Vagina (tissue), 2 donors: ENCODE data around the gene LPIN2. TPM values are rescaled to one million over a fixed set of nuclear protein-coding genes. Genes with fewer than 3 reads are reported as not detected.
"Not testable (repeated sequence)": the region's sequence is repeated elsewhere in the genome, so short reads cannot be mapped to it uniquely, and the experiment has no call there.

Experiments used
- DNase-seq, 2 donors: peaks; one replicate each; pipeline ENCODE4 v3.0.0-alpha.2; 2017; ENCODE audit errors: extremely low spot score in 2 of 2
- H3K27ac ChIP-seq: fragments of 200-600 bp; sonication (generic); one replicate; pipeline ENCODE4 v1.5.1; 2019
- H3K27me3 ChIP-seq: fragments of 200-600 bp; sonication (generic); one replicate; pipeline ENCODE4 v1.5.1; 2019
- H3K36me3 ChIP-seq, 2 donors: fragments of 200-600 bp; sonication (generic); one replicate each; pipeline ENCODE4 v1.5.1; 2017 to 2019
- H3K4me1 ChIP-seq: fragments of 200-600 bp; sonication (generic); one replicate; pipeline ENCODE4 v1.5.1; 2019
- H3K4me3 ChIP-seq, 2 donors: fragments of 200-600 bp; sonication (generic); 1 replicate in 1 of 2; 2 replicates in 1 of 2; pipeline ENCODE4 v1.5.1; 2016 to 2019
- H3K9me3 ChIP-seq: fragments of 200-600 bp; sonication (generic); one replicate; pipeline ENCODE4 v1.5.1; 2019
- CTCF ChIP-seq, 3 experiments: fragments of 450-650 bp in 2 of 3; fragments of 200-600 bp in 1 of 3; sonication (generic) in 1 of 3; IDR thresholded peaks; one replicate each; pipeline ENCODE4 v1.5.1; 2017 to 2019; ENCODE audit warnings: antibody characterized with exemption in 3 of 3, mild to moderate bottlenecking in 2 of 3, moderate library complexity in 2 of 3
- POLR2A ChIP-seq, 2 donors: fragments of 450-650 bp; IDR thresholded peaks; one replicate each; pipeline ENCODE4 v1.6.1; 2017; ENCODE audit warnings: antibody characterized with exemption in 2 of 2, mild to moderate bottlenecking in 2 of 2, moderate library complexity in 2 of 2
- POLR2AphosphoS5 ChIP-seq, 2 donors: sonication (generic); formaldehyde crosslinking; IDR thresholded peaks; one replicate each; pipeline ENCODE4 v1.9.0; 2017; ENCODE audit warnings: antibody characterized with exemption in 2 of 2, mild to moderate bottlenecking in 2 of 2, low read depth in 1 of 2; ENCODE audit not compliant: insufficient read depth in 1 of 2
- intact Hi-C: fragments of 100-400 bp; cut with DNase I; formaldehyde crosslinking; loops from one replicate; pipeline ENCODE4 v1.15.1; 2023
- total RNA-seq: library from RNA; depleted of rRNA; stranded (reverse); fragments of >200 nt; gene quantifications from one replicate; pipeline ENCODE4 v1.2.3, GENCODE V29; 2016

LPIN2 gene
- total RNA-seq, 1 donor from 2014 or later = 19.4 TPM

GRCh38 chr18:3054780-3055179 is 41.8 kb upstream of the LPIN2 start:
- Histone ChIP-seq H3K27me3 (no peaks in the 10 kb centered on the region), H3K4me3 (no peak overlapping the region), H3K4me1 (no peaks in the 10 kb centered on the region), H3K9me3 (no peaks in the 10 kb centered on the region), H3K36me3 (no peaks in the 10 kb centered on the region), H3K27ac (no peak overlapping the region)
- TF ChIP-seq POLR2AphosphoS5 (IDR thresholded peaks at IDR 0.05; ENCODE audit: insufficient read depth in 1 of 2, low read depth in 1 of 2) = no peak
- TF ChIP-seq CTCF (IDR thresholded peaks at IDR 0.05) = no peak
- no peak for TF ChIP-seq POLR2A (IDR thresholded peaks at IDR 0.05)
- no peak for DNase-seq
- intact Hi-C loops = no loop called here

DNA sequence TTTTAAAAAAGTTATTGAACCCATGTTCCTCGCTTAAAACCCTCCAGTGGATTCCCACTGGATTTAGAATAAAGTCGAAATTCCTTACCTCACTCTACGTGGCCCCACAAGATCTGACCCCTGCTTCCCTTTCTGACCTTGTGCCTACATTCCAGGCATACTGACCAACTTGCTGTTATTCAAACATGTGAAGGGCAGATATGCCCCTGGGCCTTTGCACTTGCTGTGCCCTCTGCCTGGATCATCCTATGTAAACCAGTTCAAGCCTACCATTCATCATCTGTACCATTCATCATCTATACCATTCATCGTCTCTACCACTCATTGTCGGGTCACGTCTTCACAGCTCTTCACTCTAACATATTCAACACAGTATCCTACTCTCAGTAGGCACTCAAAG is 41.3 kb upstream of the LPIN2 start:
- TF ChIP-seq POLR2A (IDR thresholded peaks at IDR 0.05) (no peak), POLR2AphosphoS5 (IDR thresholded peaks at IDR 0.05; ENCODE audit: insufficient read depth in 1 of 2, low read depth in 1 of 2) (no peak), CTCF (IDR thresholded peaks at IDR 0.05) (no peak)
- intact Hi-C loops = no loop called here
- Histone ChIP-seq H3K36me3 (no peaks in the 10 kb centered on the region), H3K4me3 (no peak overlapping the region), H3K27ac (no peak overlapping the region), H3K9me3 (no peaks in the 10 kb centered on the region), H3K4me1 (no peaks in the 10 kb centered on the region), H3K27me3 (no peaks in the 10 kb centered on the region)
- no peak for DNase-seq

DNA sequence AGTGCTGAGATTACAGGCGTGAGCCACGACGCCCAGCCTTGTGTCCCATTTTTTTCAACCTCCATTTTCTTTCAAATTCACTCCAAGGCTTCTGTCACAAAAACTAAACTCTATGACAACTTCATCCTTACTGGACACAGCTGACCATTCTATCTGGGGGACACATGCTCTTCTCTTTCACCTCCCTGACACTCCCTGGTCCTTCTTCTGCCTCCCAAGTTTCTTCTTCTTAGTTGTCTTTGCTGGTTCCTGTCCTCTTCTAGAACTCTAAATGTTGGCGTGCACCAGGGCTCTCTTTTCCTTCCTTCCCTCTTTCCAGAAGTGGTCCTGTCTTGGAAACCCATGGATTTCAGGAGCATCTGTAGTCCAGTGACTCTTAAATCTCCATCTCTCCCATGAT is 40.1 kb upstream of the LPIN2 start:
- Histone ChIP-seq H3K27ac (no peak overlapping the region), H3K4me1 (no peaks in the 10 kb centered on the region), H3K36me3 (no peaks in the 10 kb centered on the region), H3K4me3 (no peak overlapping the region), H3K9me3 (no peaks in the 10 kb centered on the region), H3K27me3 (no peaks in the 10 kb centered on the region)
- intact Hi-C loops = no loop called here
- DNase-seq = no peak
- TF ChIP-seq POLR2AphosphoS5 (IDR thresholded peaks at IDR 0.05; ENCODE audit: insufficient read depth in 1 of 2, low read depth in 1 of 2) (no peak), CTCF (IDR thresholded peaks at IDR 0.05) (no peak), POLR2A (IDR thresholded peaks at IDR 0.05) (no peak)

- no peak for DNase-seq
- no peak overlapping the region for H3K4me3 ChIP-seq
- intact Hi-C loops = no loop called here
- no peaks in the 10 kb centered on the region for H3K9me3 ChIP-seq
- TF ChIP-seq POLR2AphosphoS5 (IDR thresholded peaks at IDR 0.05; ENCODE audit: insufficient read depth in 1 of 2, low read depth in 1 of 2) = no peak
- TF ChIP-seq POLR2A (IDR thresholded peaks at IDR 0.05) = no peak
- TF ChIP-seq CTCF (IDR thresholded peaks at IDR 0.05) = no peak
- no peaks in the 10 kb centered on the region for H3K27me3 ChIP-seq
- no peak overlapping the region for H3K27ac ChIP-seq
- H3K36me3 ChIP-seq = no peaks in the 10 kb centered on the region
- no peaks in the 10 kb centered on the region for H3K4me1 ChIP-seq
These were observed 39.4 kb upstream of the LPIN2 start for GRCh38 chr18:3052411-3052758.

DNA sequence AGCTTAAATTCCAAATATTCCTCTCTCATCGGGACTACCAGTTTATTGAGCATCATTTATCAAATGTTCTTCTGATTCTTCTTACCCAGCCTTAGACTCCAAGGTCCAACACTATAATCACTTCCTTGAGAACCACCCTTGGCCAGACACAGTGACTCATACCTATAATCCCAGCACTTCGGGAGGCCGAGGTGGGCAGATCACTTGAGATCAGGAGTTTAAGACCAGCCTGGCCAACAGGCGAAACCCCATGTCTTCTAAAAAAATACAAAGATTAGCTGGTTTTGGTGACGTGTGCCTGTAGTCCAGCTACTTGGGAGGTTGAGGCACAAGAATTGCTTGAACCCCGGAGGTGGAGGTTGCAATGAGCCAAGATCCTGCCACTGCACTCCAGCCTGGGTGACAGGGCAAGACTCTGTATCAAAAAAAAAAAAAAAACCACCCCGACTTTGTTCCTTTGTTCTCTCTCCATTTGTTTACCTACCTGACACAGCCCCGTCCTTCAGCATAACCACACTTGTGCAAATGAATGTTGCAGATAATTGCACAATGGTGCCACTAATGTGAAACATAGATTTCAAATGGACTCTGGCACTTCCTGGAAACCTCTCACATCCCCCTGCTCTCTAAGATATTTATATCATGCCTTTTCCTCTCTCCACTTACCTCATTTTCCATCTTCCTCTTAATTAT is 38.9 kb upstream of the LPIN2 start:
- Histone ChIP-seq H3K27ac (no peak overlapping the region), H3K27me3 (no peaks in the 10 kb centered on the region), H3K9me3 (no peaks in the 10 kb centered on the region), H3K4me1 (no peaks in the 10 kb centered on the region), H3K4me3 (no peak overlapping the region), H3K36me3 (no peaks in the 10 kb centered on the region)
- intact Hi-C loops = no loop called here
- TF ChIP-seq CTCF (IDR thresholded peaks at IDR 0.05) (no peak), POLR2A (IDR thresholded peaks at IDR 0.05) (no peak), POLR2AphosphoS5 (IDR thresholded peaks at IDR 0.05; ENCODE audit: insufficient read depth in 1 of 2, low read depth in 1 of 2) (no peak)
- no peak for DNase-seq

DNA sequence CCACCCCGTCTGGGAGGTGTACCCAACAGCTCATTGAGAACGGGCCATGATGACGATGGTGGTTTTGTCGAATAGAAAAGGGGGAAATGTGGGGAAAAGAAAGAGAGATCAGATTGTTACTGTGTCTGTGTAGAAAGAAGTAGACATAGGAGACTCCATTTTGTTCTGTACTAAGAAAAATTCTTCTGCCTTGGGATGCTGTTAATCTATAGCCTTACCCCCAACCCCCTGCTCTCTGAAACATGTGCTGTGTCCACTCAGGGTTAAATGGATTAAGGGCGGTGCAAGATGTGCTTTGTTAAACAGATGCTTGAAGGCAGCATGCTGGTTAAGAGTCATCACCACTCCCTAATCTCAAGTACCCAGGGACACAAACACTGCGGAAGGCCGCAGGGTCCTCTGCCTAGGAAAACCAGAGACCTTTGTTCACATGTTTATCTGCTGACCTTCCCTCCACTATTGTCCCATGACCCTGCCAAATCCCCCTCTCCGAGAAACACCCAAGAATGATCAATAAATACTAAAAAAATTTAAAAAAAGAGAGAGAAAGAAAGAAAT is 37.0 kb upstream of the LPIN2 start:
- intact Hi-C loops, H3K4me1 ChIP-seq, H3K9me3 ChIP-seq, H3K27me3 ChIP-seq, H3K27ac ChIP-seq, H3K36me3 ChIP-seq, H3K4me3 ChIP-seq, DNase-seq: not testable (repeated sequence)
